Measurements from ENCODE around the gene CADM1.

- no peak for TF ChIP-seq CTCF (IDR thresholded peaks at IDR 0.05; ENCODE audit: low read depth, low read length)
- TF ChIP-seq EZH2phosphoT487 (IDR thresholded peaks at IDR 0.05; ENCODE audit: low read depth) = no peak
Measured at GRCh38 chr11:115217726-115218311, 286.4 kb downstream of the CADM1 start.

Data from OCI-LY3 (cell line).